HUES6 (cell line): ENCODE results near the gene ARHGAP42.

Experiments
- H3K27ac ChIP-seq: 2 replicates; pipeline ENCODE4 v1.7.0; 2013; ENCODE audit warnings: low read depth, mild to moderate bottlenecking, low read length, inconsistent platforms
- H3K27me3 ChIP-seq: 2 replicates; pipeline ENCODE4 v1.6.1; 2013; ENCODE audit warnings: low read length; ENCODE audit not compliant: control insufficient read depth, insufficient read depth
- H3K36me3 ChIP-seq: 2 replicates; pipeline ENCODE4 v1.6.1; 2013; ENCODE audit warnings: low read length; ENCODE audit not compliant: control insufficient read depth, insufficient read depth
- H3K4me1 ChIP-seq: 2 replicates; pipeline ENCODE4 v1.6.1; 2013; ENCODE audit warnings: low read length; ENCODE audit not compliant: control insufficient read depth, insufficient read depth
- H3K4me3 ChIP-seq: 2 replicates; pipeline ENCODE4 v1.5.1; 2013; ENCODE audit warnings: low read depth, low read length
- H3K9ac ChIP-seq: one replicate; pipeline ENCODE4 v1.6.1; 2013; ENCODE audit warnings: mild to moderate bottlenecking, low read length
- H3K9me3 ChIP-seq: 2 replicates; pipeline ENCODE4 v1.6.1; 2013; ENCODE audit warnings: low read depth, low read length; ENCODE audit not compliant: control insufficient read depth, insufficient read depth

The ARHGAP42 gene

DNA sequence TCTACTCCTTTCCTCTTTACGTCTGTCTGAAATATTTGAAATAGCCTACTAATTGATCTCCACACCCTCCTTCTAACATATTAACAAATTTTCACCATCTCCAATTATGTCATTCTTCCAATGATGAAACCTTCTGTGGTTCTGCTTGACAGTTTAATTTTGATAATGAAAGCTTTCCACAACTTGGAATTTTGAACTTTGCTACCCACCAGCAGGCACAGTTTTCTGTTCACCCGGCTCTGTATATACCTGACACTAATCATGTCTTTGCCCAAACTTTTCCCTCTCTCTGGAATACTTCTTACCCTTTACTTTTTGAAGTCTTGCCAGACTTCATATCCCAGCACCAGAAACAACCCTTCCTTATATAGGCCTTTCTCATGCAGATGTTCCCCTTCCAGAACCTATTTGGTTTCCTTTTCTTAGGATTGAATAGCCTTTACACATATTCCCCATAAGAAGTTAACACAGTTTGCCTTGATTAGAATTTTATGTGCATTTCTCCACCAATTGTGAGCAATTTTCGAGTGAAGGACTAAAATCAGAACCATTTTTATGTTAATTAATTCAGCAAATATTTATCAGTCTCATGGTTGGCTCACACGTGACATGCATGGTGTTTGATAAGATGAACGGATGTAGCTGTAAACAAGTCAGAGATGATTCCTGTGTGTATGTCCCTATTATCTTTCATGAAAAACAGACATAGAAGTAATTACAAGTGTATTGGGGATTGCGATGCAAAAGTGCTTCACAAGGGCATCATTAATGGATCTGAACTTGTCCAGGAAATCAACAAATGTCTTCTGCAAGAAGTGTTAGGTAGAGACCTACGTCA, 173.4 kb downstream of the ARHGAP42 start:
- H3K9me3 ChIP-seq = no peaks in the 10 kb centered on the region
- H3K4me1 ChIP-seq = peaks cover 44% of the 10 kb centered on the region
- no peaks in the 10 kb centered on the region for H3K36me3 ChIP-seq
- H3K27me3 ChIP-seq = no peaks in the 10 kb centered on the region
- H3K9ac ChIP-seq = no peak overlapping the region
- H3K27ac ChIP-seq = no peak overlapping the region
- H3K4me3 ChIP-seq = no peak overlapping the region

DNA sequence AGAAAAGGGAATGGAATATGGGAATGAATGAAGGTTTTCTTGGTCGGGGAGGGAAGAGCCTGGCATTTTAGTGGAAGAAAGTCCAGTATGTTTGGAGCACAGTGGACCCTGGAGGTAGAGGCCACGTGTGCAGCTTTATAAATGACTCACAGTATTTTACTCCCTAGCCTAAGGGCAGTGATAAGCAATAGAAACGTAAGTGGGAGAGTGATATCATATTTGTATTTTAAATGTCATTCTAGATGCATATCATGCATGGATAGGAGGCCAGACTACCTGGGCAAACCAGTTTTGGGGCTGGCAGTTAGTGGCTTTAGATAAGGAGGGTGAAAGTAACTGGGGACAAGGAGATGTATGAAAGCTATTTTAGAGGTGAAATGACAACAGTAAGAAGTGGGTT, 174.1 kb downstream of the ARHGAP42 start:
- H3K9me3 ChIP-seq = no peaks in the 10 kb centered on the region

DNA sequence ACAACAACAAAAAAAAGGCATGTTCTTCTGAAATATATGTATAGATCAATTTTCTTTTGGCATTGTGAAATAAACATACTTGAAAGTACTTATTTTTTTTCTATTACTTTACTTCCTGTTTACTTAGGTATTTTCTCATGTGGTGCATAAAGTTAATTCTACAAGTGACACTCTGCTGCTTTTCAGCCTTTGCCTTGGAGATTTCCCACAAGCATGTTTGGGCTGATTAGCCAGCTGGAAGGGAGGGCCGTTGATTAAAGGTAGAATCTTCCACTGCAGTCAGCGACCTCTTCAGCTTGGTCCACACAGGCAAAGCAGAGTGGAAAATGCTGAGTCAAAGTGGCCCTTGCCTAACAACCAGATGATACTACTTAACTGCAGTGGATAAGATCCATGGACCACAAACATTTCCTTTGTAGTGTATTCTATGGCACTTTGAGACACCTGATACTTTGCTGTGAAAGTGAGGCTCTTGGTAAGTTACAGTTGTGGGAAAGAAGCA, 176.0 kb downstream of the ARHGAP42 start:
- no peak overlapping the region for H3K27ac ChIP-seq
- H3K27me3 ChIP-seq = no peaks in the 10 kb centered on the region
- H3K36me3 ChIP-seq = no peaks in the 10 kb centered on the region
- H3K9me3 ChIP-seq = no peaks in the 10 kb centered on the region
- peaks cover 23% of the 10 kb centered on the region for H3K4me1 ChIP-seq
- H3K9ac ChIP-seq = no peak overlapping the region
- no peak overlapping the region for H3K4me3 ChIP-seq

More for the DNA sequence above, 174.1 kb downstream of the ARHGAP42 start:
- Histone ChIP-seq H3K36me3 (no peaks in the 10 kb centered on the region), H3K27ac (no peak overlapping the region), H3K4me3 (no peak overlapping the region), H3K4me1 (peaks cover 38% of the 10 kb centered on the region), H3K27me3 (no peaks in the 10 kb centered on the region), H3K9ac (no peak overlapping the region)

DNA sequence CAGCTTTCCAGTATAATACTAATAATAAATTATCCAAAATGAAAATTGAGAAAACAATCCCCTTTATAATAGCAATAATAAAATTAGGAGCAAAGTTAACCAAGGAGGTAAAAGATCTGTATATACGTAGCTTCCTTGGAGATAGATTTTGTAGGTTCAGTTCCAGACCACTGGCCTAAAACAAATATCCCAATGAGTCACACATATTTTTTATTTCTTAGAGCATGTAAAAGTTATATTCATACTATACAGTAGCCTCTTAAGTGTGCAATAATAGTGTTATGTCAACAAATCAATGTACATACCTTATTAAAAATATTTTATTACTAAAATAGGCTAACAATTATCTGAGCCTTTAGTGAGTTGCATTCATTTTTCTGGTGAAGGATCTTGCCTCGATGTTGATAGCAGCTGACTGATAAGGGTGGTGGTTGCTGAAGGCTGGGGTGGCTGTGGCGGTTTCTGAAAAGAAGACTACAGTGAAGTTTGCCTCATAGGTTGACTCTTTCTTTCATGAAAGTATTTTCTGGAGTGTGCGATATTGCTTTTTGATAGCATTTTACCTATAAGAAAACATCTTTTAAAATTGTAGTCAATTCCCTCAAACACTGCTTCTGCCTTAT, 178.5 kb downstream of the ARHGAP42 start:
- Histone ChIP-seq H3K36me3 (no peaks in the 10 kb centered on the region), H3K4me1 (peaks cover 28% of the 10 kb centered on the region), H3K27ac (no peak overlapping the region), H3K9ac (no peak overlapping the region), H3K9me3 (no peaks in the 10 kb centered on the region), H3K4me3 (no peak overlapping the region), H3K27me3 (no peaks in the 10 kb centered on the region)

DNA sequence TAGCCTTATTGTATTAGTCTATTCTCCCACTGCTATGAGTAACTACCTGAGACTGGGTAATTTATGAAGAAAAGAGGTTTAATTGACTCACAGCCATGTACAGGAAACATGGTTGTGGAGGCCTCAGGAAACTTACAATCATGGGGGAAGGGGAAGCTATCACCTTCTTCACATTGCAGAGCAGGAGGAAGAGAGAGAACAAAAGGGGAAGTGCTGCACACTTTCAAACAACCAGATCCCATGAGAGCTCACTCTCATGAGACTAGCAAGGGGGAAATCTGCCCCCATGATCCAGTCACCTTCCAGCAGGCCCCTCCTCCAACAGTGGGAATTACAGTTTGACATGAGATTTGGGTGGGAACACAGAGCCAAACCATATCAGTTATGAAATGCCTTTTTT, 179.4 kb downstream of the ARHGAP42 start:
- Histone ChIP-seq H3K9ac (no peak overlapping the region), H3K27ac (no peak overlapping the region), H3K4me3 (no peak overlapping the region), H3K4me1 (peaks cover 19% of the 10 kb centered on the region), H3K36me3 (no peaks in the 10 kb centered on the region), H3K27me3 (no peaks in the 10 kb centered on the region), H3K9me3 (no peaks in the 10 kb centered on the region)

DNA sequence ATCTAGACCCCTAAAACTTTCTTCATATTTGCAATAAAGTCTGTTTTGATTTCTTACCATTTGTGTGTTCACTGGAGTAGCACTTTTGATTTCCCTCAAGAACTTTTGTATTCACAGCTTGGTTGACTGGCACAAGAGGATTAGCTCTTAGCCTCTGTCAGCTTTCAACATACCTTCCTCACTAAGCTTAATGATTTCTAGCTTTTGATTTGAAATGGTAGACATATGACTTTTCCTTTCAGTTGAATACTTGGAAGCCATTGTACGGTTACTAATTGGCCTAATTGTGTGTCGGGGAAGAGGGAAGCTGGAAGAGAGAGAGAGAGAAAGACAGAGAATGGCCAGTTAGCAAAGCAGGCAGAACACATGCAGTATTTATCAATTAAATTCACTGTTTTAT, 180.5 kb downstream of the ARHGAP42 start:
- Histone ChIP-seq H3K4me3 (no peak overlapping the region), H3K4me1 (peaks cover 18% of the 10 kb centered on the region), H3K9ac (no peak overlapping the region), H3K36me3 (no peaks in the 10 kb centered on the region), H3K27ac (no peak overlapping the region), H3K9me3 (no peaks in the 10 kb centered on the region), H3K27me3 (no peaks in the 10 kb centered on the region)

DNA sequence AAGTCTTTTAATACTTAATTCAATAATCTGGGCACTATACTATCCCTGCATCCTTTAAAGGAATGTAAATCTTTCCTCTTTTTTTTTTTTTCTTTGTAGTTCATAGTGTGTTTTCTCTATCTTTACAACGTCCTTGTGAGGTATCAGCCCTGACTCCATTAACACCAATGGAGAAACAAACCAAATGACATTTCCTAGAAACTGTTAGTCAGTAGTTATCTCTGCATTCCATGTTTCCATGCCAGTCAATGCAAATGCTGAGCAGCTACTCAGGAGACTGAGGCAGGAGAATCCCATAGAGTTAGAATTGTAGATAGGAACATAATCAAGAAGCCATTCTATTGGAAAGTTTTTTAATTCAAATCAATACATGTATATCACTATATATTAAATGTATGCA, 182.2 kb downstream of the ARHGAP42 start:
- H3K36me3 ChIP-seq = no peaks in the 10 kb centered on the region

DNA sequence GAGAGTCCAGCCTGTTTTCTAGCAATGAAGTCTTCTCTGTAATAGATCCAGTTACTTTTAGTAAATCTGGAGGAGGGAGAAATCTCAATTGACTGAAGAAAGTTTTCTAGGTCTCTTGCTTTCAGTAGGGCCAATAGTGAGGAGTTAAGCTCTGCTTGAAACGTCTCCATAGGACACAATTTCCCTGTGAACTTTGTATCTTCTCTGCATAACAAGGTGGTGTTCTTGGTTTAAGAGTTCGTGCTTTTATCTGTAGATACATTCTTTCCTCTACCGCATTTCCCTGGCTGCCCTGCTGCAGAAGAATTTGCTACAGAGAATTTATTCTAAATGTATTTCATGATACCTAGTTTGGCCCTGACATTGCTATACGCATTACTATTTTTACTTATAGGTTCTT, 183.1 kb downstream of the ARHGAP42 start:
- H3K4me3 ChIP-seq = no peak overlapping the region
- H3K36me3 ChIP-seq = no peaks in the 10 kb centered on the region
- no peaks in the 10 kb centered on the region for H3K9me3 ChIP-seq
- peaks cover 27% of the 10 kb centered on the region for H3K4me1 ChIP-seq
- no peaks in the 10 kb centered on the region for H3K27me3 ChIP-seq
- no peak overlapping the region for H3K27ac ChIP-seq
- no peak overlapping the region for H3K9ac ChIP-seq

More for the DNA sequence above, 182.2 kb downstream of the ARHGAP42 start:
- Histone ChIP-seq H3K4me1 (peaks cover 20% of the 10 kb centered on the region), H3K27ac (no peak overlapping the region), H3K27me3 (no peaks in the 10 kb centered on the region), H3K9me3 (no peaks in the 10 kb centered on the region), H3K4me3 (no peak overlapping the region), H3K9ac (no peak overlapping the region)

DNA sequence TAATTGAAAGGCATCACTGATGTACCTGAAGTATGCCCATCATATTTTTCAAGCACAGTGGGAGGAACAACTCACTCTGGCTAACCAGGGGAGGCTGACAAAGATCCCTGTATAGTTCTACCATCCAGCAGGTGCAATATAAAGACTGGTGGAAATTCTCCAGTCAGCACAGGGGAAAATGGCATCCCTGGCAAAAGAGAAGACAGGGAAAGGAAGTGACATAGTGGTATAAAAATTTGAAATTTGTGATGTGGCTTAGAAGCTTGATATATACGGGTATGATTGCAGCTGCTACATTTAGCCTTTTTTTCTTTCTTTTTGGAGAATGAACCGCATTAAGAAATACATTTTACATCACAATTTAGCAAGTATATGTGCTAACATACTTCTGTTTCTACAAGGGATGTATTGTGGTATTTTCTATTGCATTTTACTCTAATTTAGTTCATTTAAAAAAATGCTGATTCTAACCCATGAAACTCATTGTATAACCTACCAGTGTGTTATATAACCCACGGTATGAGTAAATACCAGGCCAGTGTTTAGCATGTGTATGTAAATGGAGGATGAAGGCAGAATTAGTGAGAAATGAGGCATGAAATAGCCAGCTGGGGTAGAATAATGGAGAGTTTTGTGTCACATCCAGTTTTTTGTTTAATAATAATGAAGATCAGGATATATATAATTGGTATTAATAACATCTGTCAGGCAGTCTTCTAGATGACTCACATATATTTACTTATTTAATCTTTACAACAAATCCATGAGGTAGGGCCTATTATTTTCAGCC, 186.1 kb downstream of the ARHGAP42 start:
- H3K4me3 ChIP-seq = no peak overlapping the region
- no peaks in the 10 kb centered on the region for H3K9me3 ChIP-seq
- no peaks in the 10 kb centered on the region for H3K27me3 ChIP-seq
- H3K27ac ChIP-seq = no peak overlapping the region
- no peaks in the 10 kb centered on the region for H3K36me3 ChIP-seq
- H3K4me1 ChIP-seq = peaks cover 50% of the 10 kb centered on the region
- no peak overlapping the region for H3K9ac ChIP-seq

DNA sequence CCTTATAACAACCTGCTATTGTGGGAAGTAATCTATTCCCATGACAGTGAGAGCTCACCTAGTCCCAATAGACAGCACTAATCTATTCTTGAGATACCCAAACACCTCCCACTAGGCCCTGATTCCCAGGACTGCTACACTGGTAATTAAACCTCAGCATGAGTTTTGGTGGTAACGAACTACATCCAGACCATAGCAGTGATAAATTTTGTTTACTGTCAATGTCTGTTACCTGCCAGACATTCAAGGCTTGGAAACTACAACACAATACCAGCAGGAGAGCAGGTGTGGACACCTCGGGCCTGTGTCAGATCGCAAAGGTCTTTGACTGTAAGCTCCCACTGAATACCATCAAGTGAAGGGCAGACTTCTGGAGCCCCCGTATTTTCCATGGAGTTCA, 187.1 kb downstream of the ARHGAP42 start:
- Histone ChIP-seq H3K9ac (no peak overlapping the region), H3K27ac (no peak overlapping the region)

DNA sequence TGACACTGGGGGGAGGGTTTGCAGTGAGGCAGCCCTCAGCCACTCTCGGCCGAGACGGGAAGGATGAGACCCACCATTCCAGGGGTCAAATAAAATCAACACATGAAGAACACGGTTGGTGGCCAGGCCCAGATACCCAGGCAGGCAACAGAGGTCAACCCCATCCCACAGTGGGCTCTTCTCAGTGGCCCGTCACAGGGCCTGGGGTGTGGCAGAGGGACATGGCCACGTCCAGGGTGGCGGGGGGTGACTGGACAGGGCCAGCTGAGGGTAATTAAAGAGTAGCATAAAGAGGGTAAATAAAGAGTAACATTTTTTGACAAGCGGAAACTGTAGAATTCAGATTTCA, 188.4 kb downstream of the ARHGAP42 start:
- H3K9me3 ChIP-seq = no peaks in the 10 kb centered on the region
- H3K4me3 ChIP-seq = no peak overlapping the region
- H3K27ac ChIP-seq = peak overlapping the region; percentile 86; the same call in 1 of the 2 replicates
- no peaks in the 10 kb centered on the region for H3K36me3 ChIP-seq
- H3K4me1 ChIP-seq = peaks cover 37% of the 10 kb centered on the region
- H3K27me3 ChIP-seq = no peaks in the 10 kb centered on the region
- no peak overlapping the region for H3K9ac ChIP-seq

More for the DNA sequence above, 187.1 kb downstream of the ARHGAP42 start:
- Histone ChIP-seq H3K4me1 (peaks cover 50% of the 10 kb centered on the region), H3K4me3 (no peak overlapping the region), H3K27me3 (no peaks in the 10 kb centered on the region), H3K36me3 (no peaks in the 10 kb centered on the region), H3K9me3 (no peaks in the 10 kb centered on the region)
